SU-DHL-6 (cell line): Measurements from ENCODE around the gene TCF4.

ENCODE experiments used
- H2AFZ ChIP-seq: fragments of 200-600 bp; sonication (generic); 2 replicates; pipeline ENCODE4 v1.6.1; 2014; ENCODE audit warnings: low read depth, mild to moderate bottlenecking, moderate library complexity, mixed read lengths, antibody characterized with exemption, low read length; ENCODE audit not compliant: severe bottlenecking
- H3F3A ChIP-seq: fragments of 200-600 bp; shearing (Covaris generic); 2 replicates; pipeline ENCODE4 v1.6.0; 2016; ENCODE audit warnings: antibody characterized with exemption, mild to moderate bottlenecking; ENCODE audit not compliant: insufficient read depth
- H3K27ac ChIP-seq: fragments of 200-600 bp; sonication (generic); 2 replicates; pipeline ENCODE4 v1.5.1; 2016; ENCODE audit warnings: low read depth, mild to moderate bottlenecking, low read length, moderate library complexity, mixed read lengths
- H3K27me3 ChIP-seq: fragments of 200-600 bp; sonication (generic), shearing (Covaris generic); 2 replicates; pipeline ENCODE4 v1.6.0; 2014; ENCODE audit warnings: mild to moderate bottlenecking, low read length
- H3K36me3 ChIP-seq: fragments of 200-600 bp; sonication (generic); 2 replicates; pipeline ENCODE4 v1.6.1; 2014; ENCODE audit warnings: mild to moderate bottlenecking, low read length, mixed read lengths
- H3K4me2 ChIP-seq: fragments of 300-600, 200-600 bp; shearing (Covaris generic), sonication (generic); 2 replicates; pipeline ENCODE4 v1.6.0; 2014; ENCODE audit warnings: low read length, low read depth, mild to moderate bottlenecking; ENCODE audit not compliant: poor library complexity, severe bottlenecking
- H3K4me3 ChIP-seq: fragments of 200-600 bp; sonication (generic); 2 replicates; pipeline ENCODE4 v1.5.1; 2014; ENCODE audit warnings: antibody characterized with exemption, low read length, mild to moderate bottlenecking, mixed read lengths; ENCODE audit not compliant: insufficient read depth, poor library complexity, severe bottlenecking
- H3K79me2 ChIP-seq: fragments of 200-600 bp; sonication (generic); 2 replicates; pipeline ENCODE4 v1.6.1; 2014; ENCODE audit warnings: mild to moderate bottlenecking, low read length, moderate library complexity; ENCODE audit not compliant: insufficient read depth
- H3K9ac ChIP-seq: fragments of 200-600 bp; sonication (generic); 2 replicates; pipeline ENCODE4 v1.7.0; 2014; ENCODE audit warnings: mild to moderate bottlenecking, low read length
- H3K9me2 ChIP-seq: fragments of 200-600 bp; sonication (generic); replicated peaks from 2 replicates; pipeline ENCODE4 v1.6.1; 2014; ENCODE audit warnings: low read length; ENCODE audit not compliant: insufficient read depth
- H3K9me3 ChIP-seq: fragments of 200-600 bp; sonication (generic); 2 replicates; pipeline ENCODE4 v1.6.1; 2014; ENCODE audit warnings: low read length, mixed read lengths; ENCODE audit not compliant: insufficient read depth
- H4K20me1 ChIP-seq: fragments of 200-600 bp; sonication (generic); 2 replicates; pipeline ENCODE4 v1.6.1; 2014; ENCODE audit warnings: low read depth, mild to moderate bottlenecking, antibody characterized with exemption, low read length, moderate library complexity, mixed read lengths
- CTCF ChIP-seq: fragments of 200-600 bp; sonication (generic); IDR thresholded peaks from one replicate; pipeline ENCODE4 v1.5.1; 2017; ENCODE audit warnings: antibody characterized with exemption, mild to moderate bottlenecking, low read length, moderate library complexity; ENCODE audit not compliant: insufficient read depth, poor library complexity, severe bottlenecking
- EZH2phosphoT487 ChIP-seq: fragments of 200-600 bp; sonication (generic), shearing (Covaris generic); conservative IDR thresholded peaks from 2 replicates; pipeline ENCODE4 v1.6.1; 2018; ENCODE audit warnings: mild to moderate bottlenecking, antibody characterized with exemption, low read length, moderate library complexity, mixed read lengths

Gene TCF4

DNA sequence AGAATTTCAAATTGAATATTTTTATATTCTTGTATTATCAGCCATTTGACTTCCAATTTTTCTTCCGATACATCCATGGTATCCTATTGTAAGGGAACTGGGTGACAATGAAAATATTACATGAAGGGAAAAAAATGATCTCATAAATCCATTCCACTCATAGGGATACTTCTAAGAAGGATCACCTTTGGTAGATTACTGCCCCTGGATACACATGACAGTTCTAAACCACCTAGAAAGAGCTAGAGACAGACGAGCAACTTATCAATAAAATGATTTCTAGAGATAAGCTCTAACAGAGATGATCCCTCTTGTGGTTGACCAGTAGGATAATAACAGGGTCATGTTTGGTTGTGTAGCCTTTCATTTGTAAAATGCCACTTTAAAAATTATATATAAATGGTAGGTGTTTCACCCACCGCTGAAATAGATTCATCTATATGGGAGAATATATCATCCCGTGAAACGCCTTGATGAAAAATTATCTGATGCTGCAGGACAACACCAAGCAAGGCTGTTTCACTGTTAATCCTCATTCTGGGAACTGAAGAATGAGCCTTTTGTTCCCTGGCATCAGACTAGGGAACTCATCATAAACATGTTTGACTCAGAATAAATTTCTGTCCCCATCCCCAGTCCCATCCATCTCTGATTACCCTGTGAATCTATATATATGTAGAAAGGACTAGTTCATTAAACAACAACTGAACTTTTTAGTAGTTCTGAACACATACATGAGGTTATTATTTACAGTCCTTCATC is 180.0 kb downstream of the TCF4 start:
- no peaks in the 10 kb centered on the region for H4K20me1 ChIP-seq
- TF ChIP-seq CTCF (no peak), EZH2phosphoT487 (no peak)
- no peak overlapping the region for H3K4me2 ChIP-seq

GRCh38 chr18:55407191-55407590 is 180.8 kb downstream of the TCF4 start:
- no peak overlapping the region for H3K9ac ChIP-seq
- H3K4me3 ChIP-seq = no peak overlapping the region
- no peaks in the 10 kb centered on the region for H3K9me2 ChIP-seq
- H3K9me3 ChIP-seq = no peaks in the 10 kb centered on the region
- H3K79me2 ChIP-seq = no peaks in the 10 kb centered on the region
- H3K27ac ChIP-seq = no peak overlapping the region
- no peaks in the 10 kb centered on the region for H4K20me1 ChIP-seq
- no peaks in the 10 kb centered on the region for H3K36me3 ChIP-seq
- TF ChIP-seq CTCF = no peak
- no peak for TF ChIP-seq EZH2phosphoT487
- H3K27me3 ChIP-seq = no peaks in the 10 kb centered on the region
- no peak overlapping the region for H2AFZ ChIP-seq
- no peaks in the 10 kb centered on the region for H3F3A ChIP-seq
- no peak overlapping the region for H3K4me2 ChIP-seq

More for the DNA sequence above, 180.0 kb downstream of the TCF4 start:
- Histone ChIP-seq H3K79me2 (no peaks in the 10 kb centered on the region), H3K9me3 (no peaks in the 10 kb centered on the region), H3K9me2 (no peaks in the 10 kb centered on the region), H3K27me3 (no peaks in the 10 kb centered on the region), H3K36me3 (no peaks in the 10 kb centered on the region), H2AFZ (no peak overlapping the region), H3F3A (no peaks in the 10 kb centered on the region), H3K9ac (no peak overlapping the region), H3K27ac (no peak overlapping the region), H3K4me3 (no peak overlapping the region)

DNA sequence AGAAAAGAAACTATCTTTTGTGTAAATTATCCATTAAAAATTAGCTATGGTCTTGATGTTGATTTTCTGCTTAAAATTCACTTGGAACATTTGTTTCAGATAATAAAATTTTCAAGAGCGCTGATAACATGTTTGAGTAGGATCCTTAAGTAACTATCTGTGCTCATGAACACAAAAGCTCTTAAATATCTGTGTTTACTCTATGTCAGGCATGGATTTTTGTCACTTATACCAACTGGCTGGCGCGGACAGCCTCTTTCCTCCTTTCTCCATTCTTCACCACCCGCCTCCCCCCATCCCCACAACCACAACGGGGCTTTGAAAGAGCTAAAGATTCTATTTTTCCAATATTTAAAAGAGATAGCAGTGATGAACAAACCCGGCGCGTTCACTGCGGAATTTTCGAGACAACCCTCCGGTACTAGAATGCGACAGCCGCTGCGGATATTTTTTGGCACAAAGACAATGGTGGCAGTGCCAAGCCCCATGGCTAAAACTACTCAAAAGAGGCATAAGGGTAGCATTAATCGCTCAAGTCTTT is 181.5 kb downstream of the TCF4 start:
- H3K27ac ChIP-seq = no peak overlapping the region
- H2AFZ ChIP-seq = no peak overlapping the region

More for the DNA sequence above, 181.5 kb downstream of the TCF4 start:
- H3K9me3 ChIP-seq = no peaks in the 10 kb centered on the region
- no peak overlapping the region for H3K4me2 ChIP-seq
- no peak overlapping the region for H3K4me3 ChIP-seq
- no peak overlapping the region for H3K9ac ChIP-seq
- H4K20me1 ChIP-seq = no peaks in the 10 kb centered on the region
- no peaks in the 10 kb centered on the region for H3F3A ChIP-seq
- no peaks in the 10 kb centered on the region for H3K36me3 ChIP-seq
- no peaks in the 10 kb centered on the region for H3K79me2 ChIP-seq
- no peaks in the 10 kb centered on the region for H3K9me2 ChIP-seq
- TF ChIP-seq CTCF = no peak
- no peak for TF ChIP-seq EZH2phosphoT487
- no peaks in the 10 kb centered on the region for H3K27me3 ChIP-seq
